Measurements from ENCODE around the gene TLCD3A.

TLCD3A gene

GRCh38 chr17:792277-792676, 59.9 kb downstream of the TLCD3A start:
- Histone ChIP-seq H3K79me1 (replicated peaks; ENCODE audit: low read length, poor library complexity, severe bottlenecking) (peaks cover 12% of the 10 kb centered on the region), H2AK5ac (ENCODE audit: low read length, severe bottlenecking) (no peak overlapping the region), H3K4me2 (ENCODE audit: low read length, poor library complexity, severe bottlenecking) (no peak overlapping the region), H2BK120ac (ENCODE audit: low read depth, low read length) (no peak overlapping the region), H2BK12ac (ENCODE audit: low read length in 2 of 2) (no peak overlapping the region), H3K18ac (ENCODE audit: low read depth in 1 of 2, low read length in 2 of 2) (no peak overlapping the region), H3K4ac (ENCODE audit: low read depth in 1 of 2, low read length in 2 of 2) (no peak overlapping the region), H3K9me3 (ENCODE audit: control insufficient read depth, low read length) (no peaks in the 10 kb centered on the region), H3K23ac (ENCODE audit: low read length in 2 of 2) (no peak overlapping the region), H4K8ac (ENCODE audit: low read length) (no peak overlapping the region), H2BK15ac (ENCODE audit: low read depth, poor library complexity, severe bottlenecking) (no peak overlapping the region), H2AFZ (ENCODE audit: low read depth, low read length) (no peak overlapping the region), H3K27ac (ENCODE audit: low read length, poor library complexity, severe bottlenecking) (no peak overlapping the region), H4K91ac (ENCODE audit: low read length) (no peak overlapping the region), H3K4me1 (ENCODE audit: control insufficient read depth, insufficient read depth, low read depth, low read length) (peaks cover 9% of the 10 kb centered on the region), H3K9ac (ENCODE audit: low read length) (no peak overlapping the region), H3K14ac (ENCODE audit: low read length in 2 of 2) (no peak overlapping the region), H2BK5ac (ENCODE audit: low read depth, low read length, poor library complexity, severe bottlenecking) (no peak overlapping the region), H3K4me3 (ENCODE audit: insufficient read depth in 1 of 2, low read depth in 1 of 2, low read length in 2 of 2) (no peak overlapping the region), H3K27me3 (ENCODE audit: control insufficient read depth in 1 of 2, insufficient read depth in 1 of 2, low read length in 2 of 2) (no peaks in the 10 kb centered on the region), H3K36me3 (ENCODE audit: control insufficient read depth in 1 of 2, insufficient read depth in 2 of 2, low read depth in 1 of 2, low read length in 2 of 2) (peaks cover 48 to 66% of the 10 kb centered on the region in 2 experiments)
- DNase-seq = peak; percentile 37
- 86% methylated on average over 9 of the region's 9 CpGs for WGBS
